ENCODE results near the gene KIAA1143. TPM values are rescaled to one million over a fixed set of nuclear protein-coding genes. Genes with fewer than 3 reads are reported as not detected.

Gene KIAA1143
- total RNA-seq, 1 donor from 2014 or later: 14.0 TPM

DNA sequence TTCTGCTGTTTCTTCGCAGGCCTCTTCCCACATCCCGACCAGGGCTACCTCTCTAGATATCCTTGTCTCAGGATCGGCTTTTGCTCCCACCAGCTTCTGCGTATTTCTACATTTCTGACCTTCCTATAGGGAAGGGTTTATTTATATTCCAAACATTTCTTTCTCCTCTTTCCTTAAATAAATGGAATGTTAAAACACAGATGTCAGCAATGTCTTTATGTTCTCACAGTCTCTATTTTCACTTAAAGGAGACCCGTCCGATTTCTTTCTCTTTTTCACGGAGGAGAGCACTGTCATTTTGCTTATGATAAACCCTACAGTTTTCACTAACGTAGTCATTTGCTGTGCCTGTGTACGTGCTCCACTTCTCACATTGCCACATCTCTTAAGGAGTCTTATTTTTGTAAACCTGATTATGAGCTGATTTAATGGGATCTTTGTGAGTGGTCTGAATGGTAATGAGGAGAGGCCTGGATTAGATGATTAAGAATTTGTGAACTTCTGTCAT is 805 bp upstream of the KIAA1143 start:
- H3K4me3 ChIP-seq: peak overlapping the region; percentile 71 to 80
- H3K36me3 ChIP-seq: peaks cover 0 to 6% of the 10 kb centered on the region in 2 donors
- H3K27me3 ChIP-seq: no peaks in the 10 kb centered on the region
- no peaks in the 10 kb centered on the region for H3K9me3 ChIP-seq
- H3K27ac ChIP-seq: no peak overlapping the region
- DNase-seq (ENCODE audit: extremely low spot score in 2 of 2): no peak
- H3K4me1 ChIP-seq: peaks cover 15% of the 10 kb centered on the region
- TF ChIP-seq POLR2AphosphoS5 (IDR thresholded peaks at IDR 0.05; ENCODE audit: insufficient read depth in 1 of 2, low read depth in 1 of 2): no peak
- TF ChIP-seq, protein P1, sequence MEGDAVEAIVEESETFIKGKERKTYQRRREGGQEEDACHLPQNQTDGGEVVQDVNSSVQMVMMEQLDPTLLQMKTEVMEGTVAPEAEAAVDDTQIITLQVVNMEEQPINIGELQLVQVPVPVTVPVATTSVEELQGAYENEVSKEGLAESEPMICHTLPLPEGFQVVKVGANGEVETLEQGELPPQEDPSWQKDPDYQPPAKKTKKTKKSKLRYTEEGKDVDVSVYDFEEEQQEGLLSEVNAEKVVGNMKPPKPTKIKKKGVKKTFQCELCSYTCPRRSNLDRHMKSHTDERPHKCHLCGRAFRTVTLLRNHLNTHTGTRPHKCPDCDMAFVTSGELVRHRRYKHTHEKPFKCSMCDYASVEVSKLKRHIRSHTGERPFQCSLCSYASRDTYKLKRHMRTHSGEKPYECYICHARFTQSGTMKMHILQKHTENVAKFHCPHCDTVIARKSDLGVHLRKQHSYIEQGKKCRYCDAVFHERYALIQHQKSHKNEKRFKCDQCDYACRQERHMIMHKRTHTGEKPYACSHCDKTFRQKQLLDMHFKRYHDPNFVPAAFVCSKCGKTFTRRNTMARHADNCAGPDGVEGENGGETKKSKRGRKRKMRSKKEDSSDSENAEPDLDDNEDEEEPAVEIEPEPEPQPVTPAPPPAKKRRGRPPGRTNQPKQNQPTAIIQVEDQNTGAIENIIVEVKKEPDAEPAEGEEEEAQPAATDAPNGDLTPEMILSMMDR (IDR thresholded peaks at IDR 0.05): no peak
- TF ChIP-seq POLR2A (IDR thresholded peaks at IDR 0.05): no peak
- intact Hi-C loops (cut with DNase I): no loop called here

DNA sequence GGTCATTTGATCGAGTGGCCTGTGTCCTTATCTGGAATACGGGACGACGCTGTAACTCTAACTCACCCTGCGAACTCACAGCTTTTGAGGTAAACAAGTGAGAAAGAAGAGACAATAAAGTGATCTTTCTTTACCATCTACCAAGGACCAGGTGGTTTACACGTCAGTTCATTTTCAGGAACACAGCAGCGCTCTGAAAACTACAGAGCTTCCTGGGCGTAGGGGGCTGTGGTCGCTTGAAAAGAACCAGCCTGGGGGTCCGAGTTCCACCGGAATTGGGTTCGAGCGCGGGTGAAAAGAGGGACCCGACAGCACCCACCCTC is 357 bp downstream of the KIAA1143 start:
- H3K4me3 ChIP-seq: peak overlapping the region; percentile 71 to 80
- H3K9me3 ChIP-seq: no peaks in the 10 kb centered on the region
- peak overlapping the region; percentile 68 for H3K27ac ChIP-seq
- DNase-seq (ENCODE audit: extremely low spot score in 2 of 2): no peak
- intact Hi-C loops (cut with DNase I): no loop called here
- peaks cover 0 to 6% of the 10 kb centered on the region in 2 donors for H3K36me3 ChIP-seq
- H3K27me3 ChIP-seq: no peaks in the 10 kb centered on the region
- H3K4me1 ChIP-seq: peaks cover 15% of the 10 kb centered on the region
- no peak for TF ChIP-seq POLR2A (IDR thresholded peaks at IDR 0.05)
- TF ChIP-seq POLR2AphosphoS5 (IDR thresholded peaks at IDR 0.05; ENCODE audit: insufficient read depth in 1 of 2, low read depth in 1 of 2): no peak
- TF ChIP-seq, protein P1 (IDR thresholded peaks at IDR 0.05): no peak

DNA sequence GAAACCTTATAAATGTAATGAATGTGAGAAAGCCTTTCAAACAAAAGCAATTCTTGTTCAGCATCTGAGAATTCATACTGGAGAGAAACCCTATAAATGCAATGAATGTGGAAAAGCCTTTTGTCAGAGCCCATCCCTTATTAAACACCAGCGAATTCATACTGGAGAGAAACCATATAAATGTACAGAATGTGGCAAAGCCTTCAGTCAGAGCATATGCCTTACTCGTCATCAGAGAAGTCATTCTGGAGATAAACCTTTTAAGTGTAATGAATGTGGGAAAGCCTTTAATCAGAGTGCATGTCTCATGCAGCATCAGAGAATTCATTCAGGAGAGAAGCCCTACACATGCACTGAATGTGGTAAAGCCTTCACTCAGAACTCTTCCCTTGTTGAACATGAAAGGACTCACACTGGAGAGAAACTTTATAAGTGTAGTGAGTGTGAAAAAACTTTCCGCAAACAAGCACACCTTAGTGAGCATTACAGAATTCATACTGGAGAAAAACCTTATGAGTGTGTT is 26.7 kb downstream of the KIAA1143 start:
- TF ChIP-seq POLR2AphosphoS5 (IDR thresholded peaks at IDR 0.05; ENCODE audit: insufficient read depth in 1 of 2, low read depth in 1 of 2) (no peak), POLR2A (IDR thresholded peaks at IDR 0.05) (no peak)
- TF ChIP-seq, protein P1 (IDR thresholded peaks at IDR 0.05): no peak
- no peak overlapping the region for H3K4me3 ChIP-seq
- peaks cover 9% of the 10 kb centered on the region for H3K4me1 ChIP-seq
- no peak for DNase-seq (ENCODE audit: extremely low spot score in 2 of 2)
- peaks cover 53% of the 10 kb centered on the region for H3K9me3 ChIP-seq
- H3K27me3 ChIP-seq: no peaks in the 10 kb centered on the region
- H3K27ac ChIP-seq: no peak overlapping the region
- peaks cover 3 to 55% of the 10 kb centered on the region in 2 donors for H3K36me3 ChIP-seq
- intact Hi-C loops (cut with DNase I): no loop called here

DNA sequence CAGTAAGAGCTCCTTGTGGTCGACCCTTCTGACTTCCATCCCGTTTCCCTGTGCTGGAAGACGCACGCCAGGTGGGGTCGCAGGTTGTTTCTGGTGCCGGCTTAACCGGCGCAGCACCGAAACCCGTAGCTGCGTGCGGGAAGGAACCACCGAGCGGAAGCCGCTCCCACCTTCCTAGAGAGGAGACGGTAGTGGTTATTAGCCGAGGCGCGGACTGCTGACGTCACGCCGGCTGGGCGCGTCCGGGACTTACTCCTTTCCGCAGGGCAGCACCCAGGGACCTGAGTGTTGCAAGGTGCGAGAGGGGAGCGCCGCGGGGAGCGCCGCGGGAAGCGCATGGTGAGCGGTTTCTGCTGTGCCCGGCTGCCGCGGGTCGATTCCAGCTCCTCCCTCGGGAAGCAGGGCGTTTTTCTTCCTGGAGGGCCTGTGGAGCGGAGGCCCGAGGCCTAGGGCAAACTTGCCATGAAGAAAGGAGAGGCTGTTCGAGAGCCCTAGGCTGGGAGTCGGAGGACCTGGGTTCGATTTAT is 32.0 kb downstream of the KIAA1143 start, which contains the start of gene ZNF501:
TSS of gene ZNF501 (plus strand) at position 252 of the 527 bp plus-strand sequence. CDS start 4,787 bp downstream, outside the sequence.
- peaks cover 30% of the 10 kb centered on the region for H3K9me3 ChIP-seq
- DNase-seq (ENCODE audit: extremely low spot score in 2 of 2): peak in 1 of 2 donors; percentile 93
- H3K4me1 ChIP-seq: peaks cover 10% of the 10 kb centered on the region
- no peak within 1 kb of the TSS for H3K27ac ChIP-seq
- TF ChIP-seq POLR2AphosphoS5 (IDR thresholded peaks at IDR 0.05; ENCODE audit: insufficient read depth in 1 of 2, low read depth in 1 of 2) (peak; percentile 72 to 79), POLR2A (IDR thresholded peaks at IDR 0.05) (no peak)
- TF ChIP-seq, protein P1 (IDR thresholded peaks at IDR 0.05): no peak
- H3K4me3 ChIP-seq: peak within 1 kb of the TSS; percentile 58 to 79
- no peaks in the 10 kb centered on the region for H3K27me3 ChIP-seq
- peaks cover 3 to 36% of the 10 kb centered on the region in 2 donors for H3K36me3 ChIP-seq
- intact Hi-C loops (cut with DNase I): no loop called here

DNA sequence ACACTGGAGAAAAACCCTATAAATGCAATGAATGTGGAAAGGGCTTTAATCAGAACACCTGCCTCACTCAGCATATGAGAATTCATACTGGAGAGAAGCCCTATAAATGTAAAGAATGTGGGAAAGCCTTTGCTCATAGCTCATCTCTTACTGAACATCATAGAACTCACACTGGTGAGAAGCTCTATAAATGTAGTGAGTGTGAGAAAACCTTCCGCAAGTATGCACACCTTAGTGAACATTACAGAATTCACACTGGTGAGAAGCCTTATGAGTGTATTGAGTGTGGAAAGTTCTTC is 39.4 kb downstream of the KIAA1143 start:
- H3K36me3 ChIP-seq: peaks cover 0 to 52% of the 10 kb centered on the region in 2 donors
- H3K4me1 ChIP-seq: no peaks in the 10 kb centered on the region
- DNase-seq (ENCODE audit: extremely low spot score in 2 of 2): no peak
- intact Hi-C loops (cut with DNase I): no loop called here
- TF ChIP-seq POLR2AphosphoS5 (IDR thresholded peaks at IDR 0.05; ENCODE audit: insufficient read depth in 1 of 2, low read depth in 1 of 2) (no peak), POLR2A (IDR thresholded peaks at IDR 0.05) (no peak)
- TF ChIP-seq, protein P1 (IDR thresholded peaks at IDR 0.05): no peak
- H3K27me3 ChIP-seq: no peaks in the 10 kb centered on the region
- H3K4me3 ChIP-seq: no peak overlapping the region
- H3K27ac ChIP-seq: no peak overlapping the region
- peaks cover 76% of the 10 kb centered on the region for H3K9me3 ChIP-seq

Measured in vagina (tissue), 2 donors.